GM18951 (cell line): ENCODE measurements around the gene CDH23.

Source experiments
- POLR2A ChIP-seq: IDR thresholded peaks from 4 replicates; pipeline ENCODE4 v1.6.1; 2011; ENCODE audit warnings: mild to moderate bottlenecking; ENCODE audit not compliant: insufficient read length, insufficient read depth; ENCODE audit errors: extremely low read depth
- in situ Hi-C: fragments of 300-500 bp; cut with MboI; formaldehyde crosslinking; loops from one replicate; pipeline ENCODE4 v1.12.0; 2022; ENCODE audit warnings: low sequenced_read_pairs, mixed read lengths, inconsistent platforms; ENCODE audit not compliant: unreplicated experiment

The CDH23 gene

GRCh38 chr10:71449026-71449425, 52.3 kb downstream of the CDH23 start:
- no peak for TF ChIP-seq POLR2A
- in situ Hi-C loops = loop anchor here (10.0 kb wide), 1 partner anchor 96 kb away; no protein-coding TSS in a partner anchor

- in situ Hi-C loops = no loop called here
- no peak for TF ChIP-seq POLR2A
Observed at GRCh38 chr10:71451754-71452153, 55.0 kb downstream of the CDH23 start.

GRCh38 chr10:71453186-71453585, 56.5 kb downstream of the CDH23 start:
- in situ Hi-C loops = no loop called here
- no peak for TF ChIP-seq POLR2A

GRCh38 chr10:71454347-71454746, 57.6 kb downstream of the CDH23 start:
- no peak for TF ChIP-seq POLR2A
- in situ Hi-C loops = no loop called here

GRCh38 chr10:71455035-71455434, 58.3 kb downstream of the CDH23 start:
- in situ Hi-C loops = no loop called here

GRCh38 chr10:71456631-71457030, 59.9 kb downstream of the CDH23 start:
- no peak for TF ChIP-seq POLR2A
- in situ Hi-C loops = no loop called here

More at GRCh38 chr10:71455035-71455434, 58.3 kb downstream of the CDH23 start:
- no peak for TF ChIP-seq POLR2A

- in situ Hi-C loops = no loop called here
- no peak for TF ChIP-seq POLR2A
Observed at GRCh38 chr10:71457908-71458307, 61.2 kb downstream of the CDH23 start.

GRCh38 chr10:71458387-71458786, 61.7 kb downstream of the CDH23 start:
- no peak for TF ChIP-seq POLR2A
- in situ Hi-C loops = no loop called here

- no peak for TF ChIP-seq POLR2A
- in situ Hi-C loops = no loop called here
Observed at GRCh38 chr10:71459513-71459912, 62.8 kb downstream of the CDH23 start.

GRCh38 chr10:71460615-71461014, 63.9 kb downstream of the CDH23 start:
- TF ChIP-seq POLR2A = no peak
- in situ Hi-C loops = no loop called here

- in situ Hi-C loops = no loop called here
- TF ChIP-seq POLR2A = no peak
Observed at GRCh38 chr10:71461457-71461856, 64.7 kb downstream of the CDH23 start.

GRCh38 chr10:71462062-71462935, 65.6 kb downstream of the CDH23 start:
- in situ Hi-C loops = no loop called here
- no peak for TF ChIP-seq POLR2A

- TF ChIP-seq POLR2A = no peak
- in situ Hi-C loops = no loop called here
Observed at GRCh38 chr10:71463111-71463510, 66.4 kb downstream of the CDH23 start.

GRCh38 chr10:71465551-71466252, 69.0 kb downstream of the CDH23 start:
- in situ Hi-C loops = no loop called here
- TF ChIP-seq POLR2A = no peak

- TF ChIP-seq POLR2A = no peak
- in situ Hi-C loops = no loop called here
Observed at GRCh38 chr10:71466330-71466729, 69.6 kb downstream of the CDH23 start.
